BLaER1 treated with 17β-estradiol and CSF1 and Interleukin-3, amounts not matched to agents 10 nM and 100 nM (cell line): ENCODE measurements around the gene DPEP2NB.
"Not testable (repeated sequence)": the region's sequence is repeated elsewhere in the genome, so short reads cannot be mapped to it uniquely, and the experiment has no call there.

Experiments
- H3K27ac ChIP-seq, 11 experiments: shearing (Covaris generic); formaldehyde crosslinking; 2 replicates each; pipeline ENCODE4 v1.8.1; 2022
- H3K27me3 ChIP-seq, 11 experiments: shearing (Covaris generic); formaldehyde crosslinking; 2 replicates each; pipeline ENCODE4 v1.8.1; 2022
- H3K36me3 ChIP-seq, 11 experiments: shearing (Covaris generic); formaldehyde crosslinking; 2 replicates each; pipeline ENCODE4 v1.8.1; 2022
- H3K4me1 ChIP-seq, 10 experiments: shearing (Covaris generic); formaldehyde crosslinking; 2 replicates each; pipeline ENCODE4 v1.8.1; 2022
- H3K4me2 ChIP-seq, 11 experiments: shearing (Covaris generic); formaldehyde crosslinking; 2 replicates each; pipeline ENCODE4 v1.8.1; 2022
- H3K4me3 ChIP-seq, 10 experiments: shearing (Covaris generic); formaldehyde crosslinking; 2 replicates each; pipeline ENCODE4 v1.8.1; 2022
- H3K9ac ChIP-seq, 11 experiments: shearing (Covaris generic); formaldehyde crosslinking; 2 replicates each; pipeline ENCODE4 v1.8.1; 2022
- H3K9me3 ChIP-seq, 11 experiments: shearing (Covaris generic); formaldehyde crosslinking; replicated peaks in 1 of 11; 2 replicates each; pipeline ENCODE4 v1.8.1; 2022
- H4K20me1 ChIP-seq, 11 experiments: shearing (Covaris generic); formaldehyde crosslinking; 2 replicates each; pipeline ENCODE4 v1.8.1; 2022
- Cebpa-rat ChIP-seq, 11 experiments: shearing (Covaris generic); IDR thresholded peaks; 2 replicates each; pipeline ENCODE4 v1.8.1; 2022

DPEP2NB gene

DNA sequence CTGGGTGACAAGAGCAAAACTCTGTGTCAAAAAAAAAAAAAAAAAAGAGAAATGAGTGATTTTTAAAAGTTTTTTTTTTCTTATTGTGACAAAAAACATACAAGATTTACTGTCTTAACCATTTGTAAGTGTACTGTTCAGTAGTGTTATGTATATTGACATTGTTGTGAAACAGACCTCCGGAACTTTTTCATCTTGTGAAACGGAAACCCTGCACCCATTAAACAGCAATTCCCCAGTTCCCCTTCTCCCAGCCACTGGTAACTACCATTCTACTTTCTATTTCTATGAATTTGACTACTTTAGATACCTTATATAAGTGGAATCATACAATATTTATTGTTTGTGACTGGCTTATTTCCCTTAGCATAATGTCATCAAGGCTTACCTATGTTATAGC lies 26.1 kb upstream of the DPEP2NB start:
- Histone ChIP-seq H3K9ac (no peak overlapping the region), H3K4me1 (peaks cover 0 to 36% (median 9%) of the 10 kb centered on the region in 10 experiments; a peak in 12 of 20 replicates), H4K20me1 (peaks cover 0 to 5% (median 0%) of the 10 kb centered on the region in 11 experiments; a peak in 2 of 22 replicates), H3K36me3 (peaks cover 22 to 92% (median 65%) of the 10 kb centered on the region in 11 experiments; a peak in 21 of 22 replicates), H3K4me2 (no peak overlapping the region), H3K9me3 (no peaks in the 10 kb centered on the region), H3K27me3 (no peaks in the 10 kb centered on the region), H3K27ac (no peak overlapping the region), H3K4me3 (no peak overlapping the region)
- no peak for TF ChIP-seq Cebpa-rat (IDR thresholded peaks at IDR 0.05)

DNA sequence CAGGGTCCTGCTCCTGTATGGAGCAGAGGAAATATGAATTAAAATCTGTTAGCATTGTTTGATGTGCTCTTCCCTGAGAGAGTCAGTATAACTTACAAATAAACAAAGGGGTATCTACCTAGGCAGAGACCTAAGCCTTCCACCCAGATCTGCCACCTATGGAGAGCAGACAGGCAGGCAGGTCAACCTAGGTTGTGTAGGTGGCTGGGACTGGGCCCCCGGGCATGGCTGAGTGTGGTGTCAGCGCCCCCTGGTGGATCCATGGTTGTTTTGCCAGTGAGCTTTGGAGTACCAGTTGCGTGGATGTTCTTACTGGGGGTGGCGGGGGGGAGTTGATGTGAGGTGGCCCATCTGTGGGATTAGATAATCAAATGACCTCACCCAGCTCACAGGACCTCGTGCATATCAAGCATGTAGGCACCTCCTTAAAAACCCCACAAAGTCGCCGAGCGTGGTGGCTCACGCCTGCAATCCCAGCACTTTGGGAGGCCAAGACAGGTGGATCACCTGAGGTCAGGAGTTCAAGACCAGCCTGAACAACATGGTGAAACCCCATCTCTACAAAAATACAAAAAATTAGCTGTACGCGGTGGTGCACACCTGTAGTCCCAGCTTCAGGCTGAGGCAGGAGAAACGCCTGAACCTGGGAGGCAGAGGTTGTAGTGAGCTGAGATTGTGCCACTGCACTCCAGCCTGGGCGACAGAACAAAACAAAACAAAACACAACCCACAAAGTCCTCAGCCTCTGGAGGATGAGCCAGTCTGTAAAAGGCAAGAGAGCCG lies 25.0 kb upstream of the DPEP2NB start:
- peaks cover 0 to 37% (median 9%) of the 10 kb centered on the region in 10 experiments; a peak in 12 of 20 replicates for H3K4me1 ChIP-seq
- H3K9ac ChIP-seq: peak overlapping the region in 2 of 11 experiments; percentile 33 to 37; a peak in 1 of 22 replicates
- TF ChIP-seq Cebpa-rat (IDR thresholded peaks at IDR 0.05): no peak
- H4K20me1 ChIP-seq: peaks cover 0 to 5% (median 0%) of the 10 kb centered on the region in 11 experiments; a peak in 2 of 22 replicates
- no peak overlapping the region for H3K27ac ChIP-seq
- no peaks in the 10 kb centered on the region for H3K27me3 ChIP-seq
- peak overlapping the region in 2 of 11 experiments; percentile 25 to 32; a peak in 1 of 22 replicates for H3K4me2 ChIP-seq
- peaks cover 16 to 91% (median 60%) of the 10 kb centered on the region in 11 experiments; a peak in 21 of 22 replicates for H3K36me3 ChIP-seq
- no peaks in the 10 kb centered on the region for H3K9me3 ChIP-seq
- H3K4me3 ChIP-seq: no peak overlapping the region

DNA sequence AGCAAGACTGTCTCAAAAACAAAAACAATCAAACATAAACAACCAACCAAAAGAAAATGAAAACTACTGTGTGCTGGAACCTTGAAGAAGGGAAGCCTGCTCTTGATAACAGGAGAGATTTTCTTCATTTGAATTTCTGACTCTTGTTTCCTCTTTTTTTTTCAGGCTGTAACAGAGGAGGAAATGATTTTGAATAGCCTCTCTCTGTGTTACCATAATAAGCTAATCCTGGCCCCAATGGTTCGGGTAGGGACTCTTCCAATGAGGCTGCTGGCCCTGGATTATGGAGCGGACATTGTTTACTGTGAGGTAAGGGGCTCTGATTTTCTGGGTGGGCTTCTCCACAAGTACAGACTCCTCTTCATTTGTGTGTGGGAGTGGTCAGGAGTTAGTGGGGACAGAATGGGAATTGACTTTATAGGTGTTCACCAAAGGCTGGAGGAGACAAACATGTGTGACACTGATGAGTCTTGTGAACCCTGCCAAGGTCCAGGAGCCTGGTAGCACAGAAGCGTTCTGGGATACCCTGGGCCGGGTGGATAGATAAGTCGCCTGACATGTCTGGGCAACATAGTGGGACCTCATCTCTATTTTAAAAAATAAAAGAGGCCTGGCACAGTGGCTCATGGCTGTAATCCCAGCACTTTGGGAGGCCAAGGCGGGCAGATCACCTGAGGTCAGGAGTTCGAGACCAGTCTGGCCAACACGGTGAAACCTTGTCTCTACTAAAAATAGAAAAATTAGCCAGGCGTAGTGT lies 22.3 kb upstream of the DPEP2NB start:
- no peak for TF ChIP-seq Cebpa-rat (IDR thresholded peaks at IDR 0.05)
- Histone ChIP-seq H4K20me1 (no peaks in the 10 kb centered on the region; a peak in 2 of 22 replicates), H3K36me3 (peaks cover 6 to 65% (median 44%) of the 10 kb centered on the region in 11 experiments; a peak in 21 of 22 replicates), H3K4me1 (peaks cover 0 to 37% (median 9%) of the 10 kb centered on the region in 10 experiments; a peak in 12 of 20 replicates), H3K9me3 (no peaks in the 10 kb centered on the region), H3K4me2 (peak overlapping the region in 5 of 11 experiments; percentile 38 to 81 (median 68); a peak in 9 of 22 replicates), H3K4me3 (peak overlapping the region in 1 of 10 experiments; percentile 12; a peak in 1 of 20 replicates), H3K27ac (peak overlapping the region in 5 of 11 experiments; percentile 19 to 68 (median 59); a peak in 10 of 22 replicates), H3K27me3 (no peaks in the 10 kb centered on the region), H3K9ac (peak overlapping the region in 4 of 11 experiments; percentile 3 to 47 (median 24); a peak in 4 of 22 replicates)

DNA sequence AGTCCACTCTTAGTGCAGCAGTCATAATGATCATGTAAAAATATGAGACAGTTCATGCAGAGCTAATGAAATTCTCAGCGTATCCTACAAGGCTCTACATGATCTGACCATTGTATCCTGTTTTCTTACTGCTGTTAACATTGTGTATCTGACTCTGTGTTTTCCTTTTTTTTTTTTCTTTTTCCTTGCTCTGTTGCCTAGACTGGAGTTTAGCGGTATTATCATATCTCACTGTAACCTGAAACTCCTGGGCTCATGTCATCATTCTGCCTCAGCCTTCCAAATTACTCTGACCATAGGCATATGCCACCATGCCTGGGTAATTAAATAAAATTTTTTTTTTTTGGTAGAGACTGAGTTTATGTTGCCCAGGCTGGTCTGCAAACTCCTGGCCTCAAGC lies 19.5 kb upstream of the DPEP2NB start:
- Histone ChIP-seq H4K20me1 (no peaks in the 10 kb centered on the region; a peak in 1 of 22 replicates), H3K9me3 (no peaks in the 10 kb centered on the region), H3K27me3 (no peaks in the 10 kb centered on the region), H3K9ac (no peak overlapping the region), H3K4me3 (no peak overlapping the region), H3K4me1 (peaks cover 0 to 34% (median 9%) of the 10 kb centered on the region in 10 experiments; a peak in 12 of 20 replicates), H3K36me3 (peaks cover 23 to 62% (median 43%) of the 10 kb centered on the region in 11 experiments; a peak in 21 of 22 replicates), H3K4me2 (no peak overlapping the region), H3K27ac (no peak overlapping the region)
- TF ChIP-seq Cebpa-rat (IDR thresholded peaks at IDR 0.05): no peak

DNA sequence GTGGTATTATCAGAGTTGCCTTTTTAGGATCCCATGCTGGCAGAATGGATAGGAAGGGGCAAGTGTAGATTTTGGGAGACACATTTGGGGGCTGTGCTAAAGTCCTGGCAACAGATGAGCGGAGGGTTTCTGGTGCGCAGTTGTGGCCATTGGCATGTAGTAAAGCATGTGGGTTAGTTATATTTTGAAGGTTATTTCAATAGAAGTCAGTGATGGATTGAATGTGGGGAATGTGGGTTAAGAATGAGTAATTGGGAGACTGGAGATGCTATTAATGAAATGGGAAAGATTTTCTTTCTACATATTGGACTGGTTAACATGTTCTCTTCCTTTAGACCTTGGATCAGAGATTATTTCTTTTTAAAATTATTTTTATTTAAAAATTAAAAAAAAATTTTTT lies 17.4 kb upstream of the DPEP2NB start:
- peaks cover 29 to 62% (median 42%) of the 10 kb centered on the region in 11 experiments for H3K36me3 ChIP-seq
- H4K20me1 ChIP-seq: no peaks in the 10 kb centered on the region
- no peak overlapping the region for H3K4me3 ChIP-seq
- no peaks in the 10 kb centered on the region for H3K27me3 ChIP-seq
- H3K4me1 ChIP-seq: peaks cover 0 to 14% (median 8%) of the 10 kb centered on the region in 10 experiments; a peak in 12 of 20 replicates
- no peak overlapping the region for H3K4me2 ChIP-seq
- no peak overlapping the region for H3K27ac ChIP-seq
- H3K9me3 ChIP-seq: no peaks in the 10 kb centered on the region
- no peak for TF ChIP-seq Cebpa-rat (IDR thresholded peaks at IDR 0.05)
- H3K9ac ChIP-seq: no peak overlapping the region

DNA sequence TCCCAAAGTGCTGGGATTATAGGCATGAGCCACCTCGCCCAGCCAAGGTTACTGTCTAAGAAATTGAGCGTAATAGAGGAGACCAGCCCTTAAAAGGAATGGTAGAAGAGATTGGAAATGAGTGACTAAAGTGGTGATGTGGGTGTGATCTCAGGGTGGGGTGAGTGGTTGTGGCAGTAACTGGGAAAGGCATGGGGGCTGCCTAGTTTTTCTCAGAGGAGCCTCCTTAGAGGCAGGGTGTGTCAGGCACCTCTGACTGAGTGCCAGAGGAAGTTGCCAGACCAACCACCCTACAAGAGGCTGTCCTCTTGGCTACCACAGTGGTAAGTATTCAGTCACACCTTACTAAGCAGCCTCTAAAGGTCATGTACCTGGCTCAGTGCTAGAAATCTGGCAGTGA lies 16.2 kb upstream of the DPEP2NB start:
- H3K27me3 ChIP-seq: no peaks in the 10 kb centered on the region
- no peak overlapping the region for H3K4me3 ChIP-seq
- H3K9me3 ChIP-seq: no peaks in the 10 kb centered on the region
- no peak for TF ChIP-seq Cebpa-rat (IDR thresholded peaks at IDR 0.05)
- H3K27ac ChIP-seq: no peak overlapping the region
- peaks cover 37 to 69% (median 50%) of the 10 kb centered on the region in 11 experiments for H3K36me3 ChIP-seq
- H3K4me2 ChIP-seq: no peak overlapping the region
- peaks cover 0 to 3% (median 0%) of the 10 kb centered on the region in 10 experiments; a peak in 6 of 20 replicates for H3K4me1 ChIP-seq
- H4K20me1 ChIP-seq: no peaks in the 10 kb centered on the region
- no peak overlapping the region for H3K9ac ChIP-seq

DNA sequence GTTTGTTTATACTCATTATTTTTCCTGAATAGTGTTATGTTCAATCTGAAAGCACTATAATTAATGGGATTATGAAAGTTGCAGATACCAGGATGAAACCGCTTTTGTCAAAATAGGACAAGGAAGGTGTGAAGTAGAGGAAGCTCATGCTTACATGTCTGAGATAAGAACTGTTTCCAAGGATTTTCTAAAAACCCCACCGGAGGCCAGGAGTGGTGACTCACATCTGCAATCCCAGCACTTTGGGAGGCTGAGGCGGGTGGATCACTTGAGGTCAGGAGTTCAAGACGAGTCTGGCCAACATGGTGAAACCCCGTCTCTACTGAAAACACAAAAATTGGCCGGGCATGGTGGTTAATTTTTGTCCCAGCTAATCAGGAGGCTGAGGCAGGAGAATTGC lies 14.4 kb upstream of the DPEP2NB start:
- H3K9ac ChIP-seq, H3K4me3 ChIP-seq, H4K20me1 ChIP-seq, H3K4me2 ChIP-seq, H3K27me3 ChIP-seq, H3K27ac ChIP-seq, H3K9me3 ChIP-seq, H3K4me1 ChIP-seq: not testable (repeated sequence)
- peaks cover 55 to 78% (median 64%) of the 10 kb centered on the region in 11 experiments for H3K36me3 ChIP-seq

DNA sequence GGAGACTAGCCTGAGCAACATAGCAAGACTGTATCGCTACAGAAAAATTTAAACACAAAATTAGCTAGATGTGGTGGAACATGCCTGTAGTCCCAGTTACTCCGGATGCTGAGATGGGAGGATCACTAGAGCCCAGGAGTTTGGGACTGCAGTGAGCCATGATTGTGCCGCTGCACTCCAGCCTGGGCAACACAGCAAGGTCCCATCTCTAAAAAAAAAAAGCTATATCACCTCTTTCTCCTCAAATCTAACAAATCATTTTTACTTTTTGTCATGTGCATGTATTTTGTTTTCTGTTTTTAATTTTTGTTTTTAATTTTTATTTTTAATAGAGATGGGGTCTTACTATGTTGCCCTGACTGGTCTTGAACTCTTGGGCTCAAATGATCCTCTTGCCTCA lies 13.3 kb upstream of the DPEP2NB start:
- no peaks in the 10 kb centered on the region for H3K27me3 ChIP-seq
- H3K4me2 ChIP-seq: no peak overlapping the region
- H3K27ac ChIP-seq: no peak overlapping the region
- no peaks in the 10 kb centered on the region for H3K9me3 ChIP-seq
- no peak for TF ChIP-seq Cebpa-rat (IDR thresholded peaks at IDR 0.05)
- H3K4me1 ChIP-seq: peaks cover 3 to 12% (median 8%) of the 10 kb centered on the region in 10 experiments
- peaks cover 57 to 78% (median 64%) of the 10 kb centered on the region in 11 experiments for H3K36me3 ChIP-seq
- H3K4me3 ChIP-seq: no peak overlapping the region
- H4K20me1 ChIP-seq: no peaks in the 10 kb centered on the region
- H3K9ac ChIP-seq: no peak overlapping the region
